SK-MEL-5 (cell line): ENCODE data around the gene CCAR1. TPM values are rescaled to one million over a fixed set of nuclear protein-coding genes. Genes with fewer than 3 reads are reported as not detected.
"Not testable (repeated sequence)": the region's sequence is repeated elsewhere in the genome, so short reads cannot be mapped to it uniquely, and the experiment has no call there.

Experiments
- DNase-seq: peaks from one replicate; pipeline ENCODE4 v3.0.0-alpha.2; 2016; ENCODE audit warnings: low read depth, low spot score
- in situ Hi-C: cut with HindIII; loops from 2 replicates; pipeline ENCODE4 v1.10.0; 2016; ENCODE audit warnings: low sequenced_read_pairs, high pct_unique_total_duplicates, low pct_unique_long_range_greater_than_20kb
- polyA plus RNA-seq, 2 experiments: library from polyadenylated mRNA; depleted of rRNA; stranded (reverse); fragments of >200 nt; gene quantifications; 2 replicates each; pipeline ENCODE4 v1.2.3, GENCODE V29; 2015
- total RNA-seq: library from RNA; depleted of rRNA; stranded (reverse); fragments of >200 nt; shearing (Covaris generic); gene quantifications from 2 replicates; pipeline ENCODE4 v1.2.3, GENCODE V29; 2014; rRNA removed

CCAR1 gene
- total RNA-seq, result 31.6 and 40.5 TPM in 2 replicates
- polyA plus RNA-seq (2015; cell fraction: cytosol; rRNA removed), result 31.5 and 44.1 TPM in 2 replicates
- polyA plus RNA-seq (2015; cell fraction: nucleus; rRNA removed), result 124 and 141 TPM in 2 replicates

DNA sequence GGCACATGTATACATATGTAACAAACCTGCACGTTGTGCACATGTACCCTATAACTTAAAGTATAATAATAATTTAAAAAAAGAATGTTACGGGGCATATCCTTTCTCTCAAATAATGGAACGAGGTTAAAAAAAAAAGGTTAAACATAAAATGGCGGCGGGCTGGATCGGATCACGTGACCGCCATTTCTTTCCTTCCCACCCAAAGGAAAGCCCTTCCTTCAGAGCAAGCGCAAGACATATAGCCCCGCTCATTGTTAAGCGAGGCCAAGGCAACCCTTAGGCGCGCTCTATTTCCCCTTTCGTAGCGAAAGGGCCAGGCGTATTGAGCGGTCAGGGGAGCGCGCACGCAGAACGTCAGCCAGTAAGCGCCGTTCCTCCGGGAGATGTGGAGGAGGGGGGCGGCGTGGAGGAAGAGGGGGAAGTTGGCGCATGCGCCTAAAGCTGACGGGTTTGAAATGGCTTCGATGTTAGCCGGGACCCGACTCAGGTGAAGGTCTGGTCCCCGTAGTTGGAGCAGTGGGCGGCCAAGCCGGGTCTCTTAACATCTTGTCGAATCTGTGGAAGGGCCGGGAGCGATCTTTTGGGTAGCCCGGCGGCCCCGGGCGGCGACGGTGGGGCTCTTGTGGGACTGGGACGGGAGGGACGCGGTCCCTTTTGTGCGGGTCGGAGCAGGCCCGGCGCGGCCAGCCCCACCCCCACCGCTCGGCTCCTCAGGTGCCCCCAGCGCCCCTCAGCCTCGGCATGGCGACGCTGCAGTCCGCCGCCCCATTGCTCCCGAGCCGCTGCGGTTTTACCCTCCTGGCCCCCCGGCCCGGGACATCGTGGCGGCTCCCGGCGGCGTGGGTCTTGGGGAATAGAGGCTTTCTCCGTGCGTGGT is at the start of gene CCAR1:
Gene CCAR1 (plus strand): TSS at position 447 of the 880 bp plus-strand sequence. CDS start 1,266 bp downstream, outside the sequence.
- DNase-seq, result peak; percentile 98
- in situ Hi-C loops, result no loop called here

DNA sequence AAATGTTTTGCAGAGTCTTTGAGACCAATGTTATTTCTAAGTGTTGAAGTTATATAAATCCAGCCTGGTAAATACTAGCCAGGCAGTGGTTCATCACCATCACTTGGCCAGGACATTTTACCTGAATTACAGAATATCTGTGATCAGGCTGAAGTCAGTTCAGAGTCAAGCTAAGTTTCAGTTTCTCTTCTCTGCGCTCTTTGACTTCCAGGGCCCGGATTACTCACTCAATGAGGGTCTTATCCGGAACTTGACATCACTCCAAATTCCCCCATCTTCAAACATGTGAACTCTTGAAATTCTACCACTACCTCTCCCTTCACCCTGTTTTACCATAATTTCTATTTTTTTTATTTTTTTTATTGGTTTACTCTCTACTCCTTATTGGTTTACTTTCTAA is 36.6 kb upstream of the CCAR1 start:
- in situ Hi-C loops, result no loop called here

GRCh38 chr10:68696018-68696417 is 25.0 kb upstream of the CCAR1 start:
- in situ Hi-C loops, result no loop called here

More for the DNA sequence above, 36.6 kb upstream of the CCAR1 start:
- DNase-seq, result no peak

DNA sequence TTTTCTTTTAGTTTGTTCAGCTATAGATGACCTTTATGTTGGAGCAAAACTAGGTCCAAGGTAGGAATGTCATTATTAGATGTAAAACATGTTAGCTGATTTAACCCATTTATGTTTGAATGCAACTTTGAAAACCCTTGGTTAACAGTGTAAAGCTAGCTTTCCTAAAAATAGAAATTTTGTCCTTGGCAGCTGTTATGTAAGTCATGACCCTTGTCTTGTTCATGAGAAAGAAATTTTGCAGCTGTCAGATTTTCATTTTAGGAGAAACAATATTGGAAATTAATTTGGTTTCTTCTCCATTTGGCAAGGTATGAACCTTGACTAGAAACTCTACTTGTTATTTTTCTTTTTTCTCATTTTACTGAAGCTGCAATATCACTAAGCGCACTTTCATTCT is 23.9 kb upstream of the CCAR1 start:
- in situ Hi-C loops, result no loop called here
- DNase-seq, result no peak

More at GRCh38 chr10:68696018-68696417, 25.0 kb upstream of the CCAR1 start:
- DNase-seq, result no peak

- DNase-seq, result no peak
- in situ Hi-C loops, result no loop called here
These were observed 20.8 kb upstream of the CCAR1 start for GRCh38 chr10:68700197-68700596.

DNA sequence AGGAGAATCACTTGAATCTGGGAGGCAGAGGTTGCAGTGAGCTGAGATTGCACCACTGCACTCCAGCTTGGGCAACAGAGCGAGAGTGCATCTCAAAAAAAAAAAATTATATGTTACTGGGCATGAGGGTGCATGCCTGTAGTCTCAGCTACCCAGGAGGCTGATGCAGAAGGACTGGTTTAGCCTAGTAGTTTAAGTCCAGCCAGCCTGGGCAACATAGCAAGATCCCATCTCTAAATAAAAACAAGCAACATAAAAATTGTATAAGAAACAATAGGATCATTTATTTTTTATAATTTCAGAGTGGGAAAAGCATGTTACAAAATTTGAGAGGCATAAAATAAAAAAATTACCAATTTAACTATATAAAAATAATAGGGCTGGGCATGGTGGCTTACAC is 15.5 kb upstream of the CCAR1 start:
- in situ Hi-C loops, result no loop called here
- DNase-seq, result no peak

- in situ Hi-C loops, DNase-seq: not testable (repeated sequence)
These were observed 12.1 kb upstream of the CCAR1 start for GRCh38 chr10:68708987-68709386.

GRCh38 chr10:68713065-68713464 is 8.0 kb upstream of the CCAR1 start:
- in situ Hi-C loops, DNase-seq: not testable (repeated sequence)

GRCh38 chr10:68717435-68717834 is 3.6 kb upstream of the CCAR1 start:
- no peak for DNase-seq
- in situ Hi-C loops, result no loop called here

DNA sequence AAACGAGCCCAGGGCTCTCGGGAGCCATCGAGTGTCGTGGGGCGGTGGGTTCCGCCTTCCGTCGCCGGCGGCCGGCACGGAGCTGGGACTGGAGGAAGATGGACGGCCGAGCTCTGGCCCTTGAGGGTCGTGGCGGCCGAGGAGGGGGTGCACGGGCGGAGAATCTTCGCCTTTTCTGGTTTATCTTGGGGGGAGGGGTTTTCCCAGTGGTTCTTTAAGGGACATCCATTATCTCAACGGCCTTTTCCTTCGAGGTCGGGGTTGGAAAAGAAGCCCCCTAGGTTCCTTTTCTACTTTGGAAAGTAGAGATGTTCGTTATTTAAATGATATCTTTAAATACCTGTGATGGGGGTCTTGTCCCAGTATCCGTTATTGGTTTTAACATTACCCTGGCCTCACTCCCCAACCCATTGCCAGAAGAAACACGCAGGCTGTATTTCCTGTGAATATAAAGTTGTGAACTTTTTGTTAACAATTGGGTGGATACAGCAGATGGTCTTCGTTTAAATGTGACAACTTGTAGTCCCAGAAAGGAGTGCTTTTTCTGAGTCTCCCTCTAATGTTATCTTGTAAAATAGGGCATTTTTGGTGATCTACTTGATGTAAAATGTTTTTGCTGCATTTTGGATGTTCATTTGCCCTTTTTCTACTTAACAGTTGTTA is 765 bp downstream of the CCAR1 start:
- in situ Hi-C loops, result no loop called here
- no peak for DNase-seq

GRCh38 chr10:68725016-68725415 is 4.0 kb downstream of the CCAR1 start:
- DNase-seq, result no peak
- in situ Hi-C loops, result no loop called here

DNA sequence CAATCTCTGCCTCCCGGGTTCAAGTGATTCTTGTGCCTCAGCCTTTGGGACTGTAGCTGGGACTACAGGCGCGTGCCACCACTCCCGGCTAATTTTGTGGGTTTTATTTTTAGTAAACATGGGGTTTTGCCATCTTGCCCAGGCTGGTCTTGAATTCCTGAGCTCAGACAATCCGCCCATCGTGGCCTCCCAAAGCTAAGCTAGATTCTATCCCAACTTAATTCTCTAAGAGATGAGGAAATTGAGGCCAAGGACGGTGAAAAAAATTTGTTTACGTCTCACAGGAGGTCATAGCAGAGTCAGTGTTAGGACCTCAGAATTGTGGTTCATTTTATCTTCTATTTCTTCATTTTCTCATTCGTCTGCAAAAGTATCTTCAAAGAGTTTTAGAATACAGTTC is 6.1 kb downstream of the CCAR1 start:
- in situ Hi-C loops, result no loop called here
- DNase-seq, result no peak

DNA sequence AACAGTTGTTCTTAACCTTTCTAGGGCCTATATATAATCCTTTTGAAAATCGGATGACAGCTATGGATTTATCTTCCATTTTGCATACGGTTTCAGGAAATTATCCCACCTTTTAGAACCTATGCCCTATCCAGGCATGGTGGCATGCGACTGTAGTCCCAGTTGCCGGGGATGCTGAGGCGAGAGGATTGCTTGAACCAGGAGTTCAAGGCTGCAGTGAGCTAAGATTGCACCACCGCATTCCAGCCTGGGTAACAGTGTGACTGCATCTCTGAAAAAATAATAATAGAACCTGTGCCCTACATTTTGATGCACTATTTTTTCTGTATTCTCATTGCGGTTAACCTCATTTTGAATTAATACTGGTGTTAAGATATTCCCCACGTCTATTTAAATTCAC is 11.6 kb downstream of the CCAR1 start:
- no peak for DNase-seq
- in situ Hi-C loops, result no loop called here

DNA sequence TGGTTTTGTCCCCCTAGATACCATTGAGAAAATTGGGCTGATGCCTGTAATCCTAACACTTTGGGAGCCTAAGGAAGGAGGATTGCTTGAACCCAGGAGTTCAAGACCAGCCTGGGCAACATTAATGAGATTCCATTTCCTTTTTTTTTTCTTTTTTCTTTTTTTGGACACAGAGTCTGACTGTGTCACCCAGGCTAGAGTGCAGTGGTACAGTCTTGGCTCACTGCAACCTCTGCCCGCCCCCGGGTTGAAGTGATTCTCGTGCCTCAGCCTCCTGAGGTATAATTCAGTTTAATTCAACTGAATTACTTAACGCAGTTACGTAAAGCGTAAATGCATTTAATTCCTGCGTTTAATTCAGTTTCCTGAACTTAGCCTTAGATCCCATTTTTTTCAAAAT is 13.3 kb downstream of the CCAR1 start:
- in situ Hi-C loops, result no loop called here
- DNase-seq, result no peak

DNA sequence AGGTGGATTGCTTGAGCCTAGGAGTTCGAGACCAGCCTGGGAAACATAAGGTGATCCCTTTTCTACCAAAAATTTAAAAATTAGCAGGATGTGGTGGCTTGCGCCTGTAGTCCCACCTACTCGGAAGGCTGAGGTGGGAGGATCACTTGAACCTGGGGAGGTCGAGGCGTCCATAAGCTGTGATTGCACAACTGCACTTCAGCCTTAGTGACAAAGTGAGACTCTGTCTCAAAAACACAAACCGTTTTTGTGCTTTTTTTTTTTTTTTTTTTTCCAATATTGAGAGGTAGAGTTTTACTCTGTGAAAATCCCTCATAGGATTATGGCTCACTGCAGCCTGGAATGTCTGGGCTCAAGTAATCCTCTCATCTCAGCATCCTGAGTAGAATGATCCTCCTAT is 14.1 kb downstream of the CCAR1 start:
- no peak for DNase-seq
- in situ Hi-C loops, result no loop called here

GRCh38 chr10:68735739-68736138 is 14.7 kb downstream of the CCAR1 start:
- DNase-seq, in situ Hi-C loops: not testable (repeated sequence)

DNA sequence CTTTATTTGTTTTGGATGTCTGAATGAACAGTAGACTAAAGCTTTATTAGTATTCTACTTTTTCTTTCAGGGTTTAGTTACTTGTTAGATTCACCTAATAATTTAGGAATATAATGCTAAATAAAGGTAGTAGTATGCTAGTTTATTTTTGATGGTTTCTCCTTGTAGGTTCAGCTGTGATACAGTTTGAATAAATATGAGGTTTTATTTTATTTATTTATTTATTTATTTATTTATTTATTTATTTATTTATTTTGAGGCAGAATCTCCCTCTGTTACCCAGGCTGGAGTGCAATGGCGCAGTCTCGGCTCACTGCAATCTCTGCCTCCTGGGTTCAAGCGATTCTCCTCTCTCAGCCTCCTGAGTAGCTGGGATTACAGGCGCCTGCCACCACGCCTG is 19.6 kb downstream of the CCAR1 start:
- DNase-seq, in situ Hi-C loops: not testable (repeated sequence)

GRCh38 chr10:68742397-68742796 is 21.4 kb downstream of the CCAR1 start:
- no peak for DNase-seq
- in situ Hi-C loops, result no loop called here
